SK-N-SH (cell line): Measurements from ENCODE around the gene CACNA2D3. TPM values are rescaled to one million over a fixed set of nuclear protein-coding genes. Genes with fewer than 3 reads are reported as not detected.

Experiments
- CTCF ChIA-PET: fragments of 300-600, 350-600 bp; formaldehyde crosslinking; extraction: SDS; loops from one replicate; lab custom pipeline; 2021; lab: Yijun Ruan, JAX
- POLR2A ChIA-PET: fragments of 350-600 bp; sonication (Branson Sonifier 250); formaldehyde crosslinking; extraction: SDS; loops from one replicate; lab custom pipeline; 2020; ENCODE audit warnings: antibody characterized with exemption, inconsistent platforms; lab: Yijun Ruan, JAX
- DNase-seq: peaks from one replicate; pipeline ENCODE4 v3.0.0; 2012
- H2AFZ ChIP-seq: fragments of 200-600 bp; sonication (generic); 2 replicates; pipeline ENCODE4 v1.8.1; 2016; ENCODE audit warnings: antibody characterized with exemption, mild to moderate bottlenecking, low read depth
- H3F3A ChIP-seq: fragments of 200-600 bp; sonication (generic); replicated peaks from 2 replicates; pipeline ENCODE3; 2016; ENCODE audit warnings: antibody characterized with exemption, mild to moderate bottlenecking; ENCODE audit not compliant: insufficient read depth
- H3K27ac ChIP-seq, 2 experiments: fragments of 200-500 bp in 1 of 2; fragments of 200-600 bp in 1 of 2; sonication (Bioruptor generic) in 1 of 2; sonication (generic), shearing (Covaris generic) in 1 of 2; 2 replicates each; pipeline versions ENCODE4 v1.5.1 to v1.6.1; 2014 to 2016; ENCODE audit warnings: low read depth in 2 of 2, inconsistent platforms in 1 of 2, low read length in 1 of 2, mild to moderate bottlenecking in 1 of 2, mixed read lengths in 1 of 2
- H3K27me3 ChIP-seq: fragments of 200-600 bp; sonication (generic), shearing (Covaris generic); 2 replicates; pipeline ENCODE4 v1.6.1; 2016; ENCODE audit warnings: mixed run types; ENCODE audit not compliant: insufficient read depth
- H3K36me3 ChIP-seq, 2 experiments: fragments of 200-500 bp in 1 of 2; fragments of 200-600 bp in 1 of 2; sonication (Bioruptor generic) in 1 of 2; sonication (generic) in 1 of 2; replicated peaks in 1 of 2; 2 replicates each; pipeline versions ENCODE3 to v1.5.1; 2014 to 2016; ENCODE audit warnings: low read length in 1 of 2, mild to moderate bottlenecking in 1 of 2; ENCODE audit not compliant: insufficient read depth in 2 of 2, control insufficient read depth in 1 of 2
- H3K4me1 ChIP-seq, 2 experiments: fragments of 200-500 bp in 1 of 2; fragments of 200-600 bp in 1 of 2; sonication (Bioruptor generic) in 1 of 2; sonication (generic), shearing (Covaris generic) in 1 of 2; 2 replicates each; pipeline versions ENCODE4 v1.5.1 to v1.6.1; 2014 to 2016; ENCODE audit warnings: low read depth in 1 of 2, low read length in 1 of 2, mixed run types in 1 of 2; ENCODE audit not compliant: insufficient read depth in 2 of 2, control insufficient read depth in 1 of 2
- H3K4me2 ChIP-seq: fragments of 200-600 bp; sonication (generic), shearing (Covaris generic); 2 replicates; pipeline ENCODE4 v1.6.1; 2017; ENCODE audit warnings: mixed run types
- H3K4me3 ChIP-seq, 2 experiments: fragments of 200-500 bp in 1 of 2; fragments of 200-600 bp in 1 of 2; sonication (Bioruptor generic) in 1 of 2; sonication (generic), shearing (Covaris generic) in 1 of 2; 2 replicates each; pipeline versions ENCODE4 v1.5.1 to v1.8.1; 2014 to 2016; ENCODE audit warnings: low read depth in 2 of 2, inconsistent platforms in 1 of 2, low read length in 1 of 2, mild to moderate bottlenecking in 1 of 2, mixed read lengths in 1 of 2, moderate library complexity in 1 of 2
- H3K79me2 ChIP-seq: fragments of 200-600 bp; sonication (generic); 2 replicates; pipeline ENCODE4 v1.8.1; 2017; ENCODE audit warnings: mild to moderate bottlenecking; ENCODE audit not compliant: insufficient read depth
- H3K9ac ChIP-seq: fragments of 200-600 bp; sonication (generic); 2 replicates; pipeline ENCODE4 v1.6.1; 2017; ENCODE audit warnings: mixed run types
- H3K9me2 ChIP-seq: fragments of 200-600 bp; sonication (generic); 2 replicates; pipeline ENCODE4 v1.6.1; 2017; ENCODE audit warnings: mixed run types
- H3K9me3 ChIP-seq: fragments of 200-600 bp; sonication (generic); 2 replicates; pipeline ENCODE4 v1.6.1; 2017; ENCODE audit warnings: mixed run types, mild to moderate bottlenecking, moderate library complexity
- H4K20me1 ChIP-seq: fragments of 200-600 bp; sonication (generic); 2 replicates; pipeline ENCODE4 v1.6.1; 2017; ENCODE audit warnings: mild to moderate bottlenecking, mixed run types; ENCODE audit not compliant: insufficient read depth
- CHD2 ChIP-seq: fragments of 150-350 bp; IDR thresholded peaks from 2 replicates; pipeline ENCODE4 v1.6.1; 2018; ENCODE audit warnings: low read length; ENCODE audit not compliant: partially characterized antibody
- ELF1 ChIP-seq: IDR thresholded peaks from 2 replicates; pipeline ENCODE4 v1.4.0; 2012
- EP300 ChIP-seq, 2 experiments: IDR thresholded peaks; 2 replicates each; pipeline versions ENCODE4 v1.4.0 to v1.6.1; 2012; ENCODE audit warnings: borderline replicate concordance in 1 of 2, low read depth in 1 of 2, low read length in 1 of 2
- EZH2phosphoT487 ChIP-seq: fragments of 200-600 bp; sonication (generic); IDR thresholded peaks from 2 replicates; pipeline ENCODE4 v1.6.1; 2017; ENCODE audit warnings: low read depth, mixed run types, mild to moderate bottlenecking, antibody characterized with exemption, moderate library complexity, borderline replicate concordance
- FOSL2 ChIP-seq: IDR thresholded peaks from 2 replicates; pipeline ENCODE4 v1.4.0; 2012; ENCODE audit warnings: low read depth, mild to moderate bottlenecking, moderate library complexity, borderline replicate concordance
- JUND ChIP-seq: IDR thresholded peaks from 2 replicates; pipeline ENCODE4 v1.4.0; 2012
- MXI1 ChIP-seq: IDR thresholded peaks from 2 replicates; pipeline ENCODE4 v1.6.1; 2012; ENCODE audit warnings: mild to moderate bottlenecking, low read depth, low read length, improper control_type of control experiment
- NFIC ChIP-seq: IDR thresholded peaks from 2 replicates; pipeline ENCODE4 v1.4.0; 2012; ENCODE audit warnings: borderline replicate concordance
- PBX3 ChIP-seq: IDR thresholded peaks from 2 replicates; pipeline ENCODE4; 2012
- POLR2AphosphoS5 ChIP-seq: IDR thresholded peaks from 2 replicates; pipeline ENCODE4 v1.6.1; 2012; ENCODE audit warnings: low read depth, low read length
- RCOR1 ChIP-seq: fragments of 150-350 bp; IDR thresholded peaks from 2 replicates; pipeline ENCODE4 v1.6.1; 2017; ENCODE audit warnings: antibody characterized with exemption, low read length
- SIN3A ChIP-seq: IDR thresholded peaks from 2 replicates; pipeline ENCODE4 v1.6.1; 2012; ENCODE audit warnings: low read depth, mild to moderate bottlenecking, low read length, moderate library complexity, borderline replicate concordance
- TCF12 ChIP-seq: IDR thresholded peaks from 2 replicates; pipeline ENCODE4 v1.4.0; 2012
- TEAD4 ChIP-seq: IDR thresholded peaks from 2 replicates; pipeline ENCODE4 v1.4.0; 2012; ENCODE audit warnings: mild to moderate bottlenecking, borderline replicate concordance; ENCODE audit not compliant: insufficient read depth
- YY1 ChIP-seq: IDR thresholded peaks from 2 replicates; pipeline ENCODE4 v1.4.0; 2012; ENCODE audit warnings: low read depth, mild to moderate bottlenecking
- WGBS: methylation state at CpG from one replicate; pipeline ENCODE4 v1.1.6; 2017; ENCODE audit warnings: low lambda C conversion rate; 5-methylcytosine and 5-hydroxymethylcytosine counted together
- polyA plus RNA-seq, 3 experiments: library from polyadenylated mRNA; depleted of rRNA; stranded (reverse); fragments of >200 nt; gene quantifications; 2 replicates each; pipeline ENCODE4 v1.2.3, GENCODE V29; 2012
- TF ChIP-seq, protein P1 (sequence below): IDR thresholded peaks from 2 replicates; pipeline ENCODE4 v1.4.0; 2012; ENCODE audit warnings: low read depth
- TF ChIP-seq, protein P2 (sequence below): IDR thresholded peaks from 2 replicates; pipeline ENCODE4 v1.4.0; 2012; ENCODE audit warnings: low read depth, borderline replicate concordance
- TF ChIP-seq, protein P3 (sequence below): IDR thresholded peaks from 2 replicates; pipeline ENCODE4 v1.4.0; 2012; ENCODE audit warnings: low read depth, borderline replicate concordance

CACNA2D3 gene
- polyA plus RNA-seq, 1 of the 3 experiments (the other 2 are of a cell fraction), result 0.15 TPM

- Histone ChIP-seq H3K9me3 (no peaks in the 10 kb centered on the region), H3K79me2 (no peaks in the 10 kb centered on the region), H3K4me1 (peaks cover 9 to 26% of the 10 kb centered on the region in 2 experiments; a peak in 3 of 4 replicates), H3K9me2 (no peaks in the 10 kb centered on the region), H3K36me3 (no peaks in the 10 kb centered on the region), H3F3A (peaks cover 5% of the 10 kb centered on the region), H3K27ac (peak overlapping the region; percentile 53 to 54; a peak in 2 of 4 replicates), H3K4me2 (no peak overlapping the region), H3K9ac (no peak overlapping the region), H4K20me1 (no peaks in the 10 kb centered on the region), H2AFZ (no peak overlapping the region), H3K4me3 (no peak overlapping the region), H3K27me3 (no peaks in the 10 kb centered on the region)
- no peak for DNase-seq
- CTCF ChIA-PET, result no interaction called here
- POLR2A ChIA-PET, result no interaction called here
- TF ChIP-seq SIN3A (no peak), NFIC (peak; percentile 81), JUND (0 out of 2 replicates have a peak, but pooled peaks have one; percentile 25), TCF12 (peak; percentile 76), PBX3 (peak; percentile 46; the same call in 1 of the 2 replicates), EP300 (IDR thresholded peaks at IDR 0.05; ENCODE audit: borderline replicate concordance in 1 of 2, low read depth in 1 of 2, low read length in 1 of 2) (peak; percentile 35 to 59; a peak in 2 of 4 replicates)
- TF ChIP-seq, protein P1, sequence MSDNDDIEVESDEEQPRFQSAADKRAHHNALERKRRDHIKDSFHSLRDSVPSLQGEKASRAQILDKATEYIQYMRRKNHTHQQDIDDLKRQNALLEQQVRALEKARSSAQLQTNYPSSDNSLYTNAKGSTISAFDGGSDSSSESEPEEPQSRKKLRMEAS, result 0 out of 2 replicates have a peak, but pooled peaks have one; percentile 39
- TF ChIP-seq, protein P2, sequence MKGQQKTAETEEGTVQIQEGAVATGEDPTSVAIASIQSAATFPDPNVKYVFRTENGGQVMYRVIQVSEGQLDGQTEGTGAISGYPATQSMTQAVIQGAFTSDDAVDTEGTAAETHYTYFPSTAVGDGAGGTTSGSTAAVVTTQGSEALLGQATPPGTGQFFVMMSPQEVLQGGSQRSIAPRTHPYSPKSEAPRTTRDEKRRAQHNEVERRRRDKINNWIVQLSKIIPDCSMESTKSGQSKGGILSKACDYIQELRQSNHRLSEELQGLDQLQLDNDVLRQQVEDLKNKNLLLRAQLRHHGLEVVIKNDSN, result no peak
- 59% methylated on average over 4 of the region's 4 CpGs for WGBS
These were observed 835.4 kb downstream of the CACNA2D3 start for GRCh38 chr3:54957711-54958110.

GRCh38 chr3:54960082-54960481, 837.7 kb downstream of the CACNA2D3 start:
- Histone ChIP-seq H3F3A (peaks cover 5% of the 10 kb centered on the region), H3K9ac (no peak overlapping the region), H3K27ac (peak overlapping the region in 1 of 2 experiments; percentile 24; a peak in 2 of 4 replicates), H3K9me3 (no peaks in the 10 kb centered on the region), H4K20me1 (no peaks in the 10 kb centered on the region), H3K4me3 (no peak overlapping the region), H3K27me3 (no peaks in the 10 kb centered on the region), H3K79me2 (no peaks in the 10 kb centered on the region), H3K4me2 (no peak overlapping the region), H3K4me1 (peaks cover 0 to 15% of the 10 kb centered on the region in 2 experiments; a peak in 3 of 4 replicates), H3K9me2 (no peaks in the 10 kb centered on the region), H2AFZ (peak overlapping the region; percentile 36; the same call in 1 of the 2 replicates), H3K36me3 (no peaks in the 10 kb centered on the region)
- 92% methylated on average over 1 of the region's 1 CpG for WGBS
- TF ChIP-seq MXI1, result no peak
- TF ChIP-seq, protein P2, result no peak
- no peak for TF ChIP-seq RCOR1
- TF ChIP-seq SIN3A, result no peak
- TF ChIP-seq TEAD4, result no peak
- TF ChIP-seq, protein P3, sequence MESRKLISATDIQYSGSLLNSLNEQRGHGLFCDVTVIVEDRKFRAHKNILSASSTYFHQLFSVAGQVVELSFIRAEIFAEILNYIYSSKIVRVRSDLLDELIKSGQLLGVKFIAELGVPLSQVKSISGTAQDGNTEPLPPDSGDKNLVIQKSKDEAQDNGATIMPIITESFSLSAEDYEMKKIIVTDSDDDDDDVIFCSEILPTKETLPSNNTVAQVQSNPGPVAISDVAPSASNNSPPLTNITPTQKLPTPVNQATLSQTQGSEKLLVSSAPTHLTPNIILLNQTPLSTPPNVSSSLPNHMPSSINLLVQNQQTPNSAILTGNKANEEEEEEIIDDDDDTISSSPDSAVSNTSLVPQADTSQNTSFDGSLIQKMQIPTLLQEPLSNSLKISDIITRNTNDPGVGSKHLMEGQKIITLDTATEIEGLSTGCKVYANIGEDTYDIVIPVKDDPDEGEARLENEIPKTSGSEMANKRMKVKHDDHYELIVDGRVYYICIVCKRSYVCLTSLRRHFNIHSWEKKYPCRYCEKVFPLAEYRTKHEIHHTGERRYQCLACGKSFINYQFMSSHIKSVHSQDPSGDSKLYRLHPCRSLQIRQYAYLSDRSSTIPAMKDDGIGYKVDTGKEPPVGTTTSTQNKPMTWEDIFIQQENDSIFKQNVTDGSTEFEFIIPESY, result no peak
- no peak for TF ChIP-seq ELF1
- TF ChIP-seq YY1, result no peak
- no peak for TF ChIP-seq POLR2AphosphoS5
- TF ChIP-seq PBX3, result no peak
- TF ChIP-seq EP300 (IDR thresholded peaks at IDR 0.05; ENCODE audit: borderline replicate concordance in 1 of 2, low read depth in 1 of 2, low read length in 1 of 2), result no peak
- TF ChIP-seq FOSL2, result no peak
- no peak for TF ChIP-seq EZH2phosphoT487
- TF ChIP-seq CHD2, result no peak
- CTCF ChIA-PET, result interaction anchor here (1.4 kb wide), 1 partner anchor 20 kb away, joined by 4 read pairs; no protein-coding TSS in a partner anchor
- POLR2A ChIA-PET, result no interaction called here
- no peak for DNase-seq
